Measurements from ENCODE around the gene RUNX1.

Gene RUNX1

DNA sequence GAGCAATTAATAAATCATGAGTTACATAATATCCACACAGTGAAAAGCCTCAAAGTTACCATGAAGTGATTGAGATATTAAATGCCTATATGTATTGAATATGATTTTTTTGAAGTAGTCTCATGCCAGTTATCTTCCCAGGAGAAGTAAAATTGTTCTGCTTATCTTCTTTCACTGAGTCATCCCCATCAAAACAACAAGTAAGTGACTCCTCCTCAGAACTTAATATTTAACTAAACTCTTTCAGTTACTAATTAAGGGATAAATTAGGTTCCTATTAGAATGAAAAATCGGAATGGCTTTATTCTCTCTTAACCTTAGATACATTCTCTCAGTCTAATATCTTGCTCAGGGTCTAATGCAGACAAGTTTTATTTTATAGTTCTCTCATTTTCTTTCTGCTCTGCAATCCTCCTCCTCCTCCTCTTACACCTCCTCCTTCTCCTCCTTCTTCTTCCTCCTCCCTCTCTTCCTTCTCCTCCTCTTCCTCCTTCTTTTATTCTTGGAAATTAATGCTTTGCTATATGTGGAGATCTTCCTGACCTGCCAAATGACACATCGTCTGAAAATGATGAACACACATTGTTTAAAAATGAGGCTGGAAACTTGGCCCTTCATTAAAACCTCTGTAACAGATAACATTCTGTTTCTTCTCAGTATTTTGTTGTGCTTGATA lies 110.9 kb downstream of the RUNX1 start:
- no peak for DNase-seq

DNA sequence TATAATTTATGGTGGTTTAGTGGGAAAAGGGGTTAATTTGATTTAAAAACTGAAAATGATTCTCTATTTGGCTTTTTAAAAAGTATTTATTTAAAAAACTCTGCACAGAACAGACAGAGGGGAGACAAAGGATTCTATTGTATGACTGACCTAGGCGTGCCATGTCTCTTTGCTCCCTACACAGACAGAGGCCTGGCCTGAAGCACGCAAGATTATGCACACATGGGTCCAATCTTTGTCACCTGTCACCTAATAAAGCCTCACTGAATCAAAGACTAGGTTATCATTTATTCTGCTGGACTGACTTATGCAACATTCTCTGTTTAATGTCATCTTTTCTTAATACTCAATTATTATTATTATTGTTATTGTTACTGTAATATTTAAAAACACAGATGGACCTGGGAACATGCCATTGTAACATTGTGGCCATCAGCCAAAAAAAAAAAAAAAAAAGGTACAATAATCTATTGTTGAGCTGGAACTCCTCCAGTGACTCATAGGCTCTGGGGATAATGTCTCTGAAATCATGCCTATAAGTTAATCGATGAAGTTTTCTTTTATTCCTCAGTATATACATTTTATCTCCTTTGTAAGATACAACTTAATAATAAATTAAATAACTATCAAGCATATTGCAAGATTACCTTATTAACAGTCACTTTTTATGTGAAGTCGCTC lies 112.1 kb downstream of the RUNX1 start:
- DNase-seq: no peak

DNA sequence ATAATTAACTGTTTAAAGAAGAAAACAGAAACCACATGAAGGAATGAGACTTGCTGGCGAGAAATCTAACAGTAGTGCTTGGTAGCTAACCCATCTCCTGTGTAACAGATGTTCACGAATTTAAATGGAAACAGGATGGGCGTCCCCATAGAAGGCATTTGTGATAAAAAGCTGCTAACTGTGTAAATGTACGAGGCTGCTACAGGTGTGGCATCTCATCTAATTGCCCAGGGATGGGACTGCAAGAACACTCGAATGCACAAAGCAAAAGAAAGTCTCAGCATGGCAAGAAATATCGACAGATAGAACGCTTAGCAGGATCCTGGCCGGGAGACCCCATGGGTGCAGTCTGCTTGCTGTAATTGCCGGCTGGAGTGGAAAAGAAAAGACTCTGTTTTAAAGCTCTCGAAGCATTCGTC lies 112.7 kb downstream of the RUNX1 start:
- no peak for DNase-seq

DNA sequence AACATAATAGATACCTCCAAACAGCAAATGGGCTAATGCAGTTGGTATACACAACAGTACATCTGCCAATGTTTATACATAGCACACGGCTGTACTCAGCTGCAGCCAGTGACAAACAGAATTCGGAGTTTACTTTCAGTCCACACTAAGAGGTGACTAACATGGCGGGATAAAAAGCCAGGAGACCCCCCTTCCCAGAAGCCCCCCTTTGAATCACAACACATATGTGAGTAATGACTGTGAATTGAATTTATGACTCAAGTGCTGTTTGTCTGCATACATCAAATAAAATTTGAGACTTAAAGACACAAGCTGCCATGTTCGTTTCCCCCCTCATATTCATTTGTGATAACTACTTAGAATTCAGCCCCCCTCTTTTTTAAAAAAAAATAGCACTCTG lies 113.2 kb downstream of the RUNX1 start:
- DNase-seq: no peak

DNA sequence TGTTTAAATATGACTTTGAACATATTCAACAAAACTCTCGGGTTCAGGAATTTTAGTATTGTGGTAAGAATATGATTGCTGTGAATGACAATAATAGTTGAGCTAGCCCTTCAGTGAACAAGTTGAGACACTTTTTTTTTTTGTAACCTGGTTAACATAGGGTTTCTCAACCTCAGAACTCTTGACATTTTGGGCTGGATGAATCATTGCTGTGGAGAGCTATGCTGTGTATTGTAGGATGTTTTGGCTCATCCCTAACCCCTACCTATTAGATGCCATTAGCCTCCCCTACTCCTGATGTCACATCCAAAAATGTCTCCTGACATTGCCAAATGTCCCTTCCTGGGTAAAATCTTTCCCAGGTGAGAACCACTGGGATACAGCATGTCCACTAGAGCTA lies 113.7 kb downstream of the RUNX1 start:
- DNase-seq: no peak

DNA sequence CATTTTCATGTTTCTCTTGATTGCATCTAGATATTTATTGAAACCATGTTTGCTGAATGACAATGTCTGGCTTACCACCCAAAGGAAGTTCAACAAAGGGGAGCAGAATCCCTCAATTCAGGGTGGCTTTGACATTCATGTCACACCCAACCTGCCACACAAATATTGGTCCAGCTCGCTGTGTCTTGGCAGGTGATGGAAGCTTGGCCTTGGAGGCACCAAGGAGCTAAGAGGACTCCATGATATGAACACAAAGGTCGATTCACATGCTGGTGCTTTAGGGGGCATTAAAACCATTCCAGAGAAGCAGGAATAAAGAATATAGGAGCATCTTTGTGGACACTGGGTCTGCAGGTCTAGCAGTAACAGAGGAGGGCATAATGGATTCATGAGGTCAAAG lies 114.8 kb downstream of the RUNX1 start:
- DNase-seq: no peak

DNA sequence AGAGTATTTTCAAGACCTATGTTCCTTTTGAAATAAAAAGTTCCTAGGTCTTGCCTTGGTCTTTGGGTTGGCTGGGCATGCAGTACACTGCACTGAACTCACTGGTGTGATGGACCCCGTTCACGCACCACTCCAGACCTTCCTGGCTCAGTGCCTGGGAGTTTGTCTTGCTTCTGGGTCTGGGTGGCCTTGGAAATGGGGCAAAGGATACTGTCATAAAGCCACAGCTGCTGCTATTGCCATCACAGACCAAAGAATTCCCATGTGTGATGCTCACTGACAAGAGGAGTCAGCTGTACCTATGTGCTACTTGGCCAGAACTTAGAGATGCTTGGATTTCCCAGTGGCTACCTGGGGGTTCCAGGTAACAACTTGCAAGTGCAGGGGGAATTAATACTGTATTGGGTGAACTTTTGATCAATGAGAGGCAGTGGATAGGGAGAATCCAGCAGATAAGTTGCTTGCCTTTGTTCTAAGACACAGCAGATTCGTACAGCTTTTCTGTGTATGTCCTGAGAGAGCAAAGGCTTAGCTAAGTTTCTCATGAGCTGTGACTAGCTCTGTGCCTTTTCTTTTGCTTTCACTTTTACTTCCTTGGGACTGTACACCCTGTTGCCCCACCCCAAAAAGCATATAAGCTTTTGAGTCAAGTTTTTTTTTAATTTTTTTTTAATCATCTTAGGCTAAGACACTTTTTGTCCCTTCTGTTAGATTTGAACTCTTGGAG lies 115.3 kb downstream of the RUNX1 start:
- DNase-seq: no peak

DNA sequence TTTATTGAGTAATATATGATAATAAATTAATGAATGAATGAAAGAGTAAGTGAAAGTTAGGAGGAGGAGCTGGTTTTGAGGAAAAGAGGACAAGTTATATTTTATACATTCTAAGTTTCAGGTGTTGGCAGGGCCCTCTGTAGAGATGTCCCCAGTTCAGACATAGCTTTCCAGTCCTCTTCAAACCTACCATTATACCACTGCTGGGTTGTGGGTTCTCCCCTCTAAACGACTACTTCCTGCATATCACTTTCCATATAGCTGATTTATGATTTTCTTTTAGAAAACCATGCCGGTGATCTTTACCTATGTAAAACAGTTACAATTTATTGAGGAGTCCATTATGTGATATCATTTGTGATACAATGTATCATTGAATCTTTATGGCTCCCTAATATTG lies 116.9 kb downstream of the RUNX1 start:
- DNase-seq: no peak

DNA sequence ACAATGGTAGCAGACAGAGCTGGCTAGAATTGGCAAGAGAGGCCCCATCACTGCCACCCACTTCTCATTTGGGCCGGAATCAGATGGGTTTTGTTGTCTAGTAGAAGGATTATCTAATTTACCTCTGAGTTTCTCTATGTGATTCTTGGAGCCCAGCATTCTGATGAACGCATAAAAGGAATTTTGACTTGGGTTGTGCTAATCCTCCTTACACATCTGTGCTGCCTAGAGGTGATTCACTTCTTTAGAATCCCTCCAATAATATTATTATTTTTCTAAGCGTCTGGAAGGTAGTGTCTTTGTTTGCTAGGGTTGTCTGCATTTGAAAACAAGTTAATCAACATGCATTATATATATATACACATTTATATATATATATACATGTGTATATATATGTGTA lies 118.1 kb downstream of the RUNX1 start:
- no peak for DNase-seq

DNA sequence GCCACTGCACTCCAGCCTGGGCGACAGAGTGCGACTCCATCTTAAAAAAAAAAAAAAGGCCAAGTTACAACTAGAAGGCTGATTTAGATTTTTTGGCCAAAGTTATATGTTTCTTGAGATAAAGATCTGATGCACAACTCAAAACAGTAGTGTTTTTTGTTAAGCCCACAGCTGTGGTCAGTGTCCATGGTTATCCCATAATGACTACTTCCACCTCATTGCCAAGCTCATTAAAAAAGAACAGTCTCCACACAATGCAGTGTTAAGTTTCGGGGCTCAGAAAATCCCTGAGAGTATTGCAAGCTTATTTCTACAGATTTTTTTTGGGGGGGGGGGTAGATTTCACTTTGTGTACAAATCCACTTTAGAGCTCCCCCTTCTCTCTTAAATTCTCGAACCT lies 120.5 kb downstream of the RUNX1 start:
- no peak for DNase-seq

DNA sequence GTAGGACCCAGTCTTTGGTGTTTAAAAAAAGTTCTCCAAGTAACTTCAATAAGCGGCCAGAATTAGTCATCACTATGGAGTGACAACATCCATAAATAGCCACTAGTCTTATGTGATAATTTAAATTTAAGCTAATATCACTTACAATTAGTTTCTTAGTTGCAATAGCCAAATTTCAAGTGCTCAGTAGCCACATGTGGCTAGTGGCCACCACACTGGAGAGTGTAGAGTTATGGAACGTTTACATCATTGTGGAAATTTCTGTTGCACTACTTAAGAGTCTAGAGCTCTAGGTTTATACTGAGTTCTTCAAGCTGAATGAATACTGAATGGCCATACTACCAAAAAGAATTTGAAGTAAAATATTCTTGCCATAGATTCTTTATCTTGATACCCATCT lies 121.1 kb downstream of the RUNX1 start:
- no peak for DNase-seq

DNA sequence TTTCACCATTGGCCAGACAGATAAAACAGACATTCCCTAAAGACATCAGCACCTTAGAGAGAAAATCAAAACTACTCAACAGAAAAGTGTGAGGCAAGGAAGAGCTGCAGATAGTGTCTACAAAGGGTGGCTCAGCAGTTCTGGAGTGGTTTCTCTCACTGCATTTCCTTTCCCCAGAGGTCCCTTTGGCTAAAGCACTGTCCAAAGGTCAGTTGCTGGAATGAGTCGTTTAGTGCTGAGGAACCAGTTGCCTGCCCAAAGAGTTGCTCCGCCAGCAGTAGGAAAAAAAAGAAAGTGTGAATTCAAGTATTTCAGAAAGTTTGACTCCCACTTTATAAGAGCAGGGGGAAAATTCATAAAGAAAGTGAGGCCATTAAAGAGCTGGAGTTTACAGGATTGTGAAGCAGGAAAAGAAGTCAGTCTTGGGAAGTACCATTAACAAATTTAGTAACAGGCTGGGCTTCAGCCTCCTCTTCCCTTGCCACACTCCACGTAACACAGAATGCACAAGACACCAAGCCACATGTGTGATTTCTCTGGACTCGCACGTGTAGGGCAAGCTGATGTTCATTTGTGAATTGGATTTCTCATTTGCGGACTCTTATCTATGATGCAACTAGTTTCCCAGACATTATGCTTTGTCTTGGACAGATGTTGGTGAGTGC lies 122.2 kb downstream of the RUNX1 start:
- no peak for DNase-seq

DNA sequence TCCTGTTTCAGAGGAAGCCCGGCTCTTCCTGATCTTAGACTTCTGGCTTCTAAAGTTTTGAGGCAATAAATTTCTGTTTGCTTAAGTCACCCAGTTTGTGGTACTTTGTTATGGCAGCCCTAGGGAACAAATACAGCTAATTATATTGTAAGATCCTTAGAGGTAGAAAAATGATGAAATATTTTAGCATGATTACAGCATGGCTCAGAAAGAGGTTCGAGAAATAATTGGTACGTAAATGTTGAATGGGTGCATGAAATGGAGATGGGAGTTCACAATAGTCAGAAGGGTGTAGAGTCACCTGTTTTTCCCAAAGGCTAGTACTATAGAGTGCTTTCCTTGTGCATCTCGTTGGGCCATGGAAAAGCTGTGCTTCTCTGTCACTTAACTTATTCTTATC lies 123.5 kb downstream of the RUNX1 start:
- DNase-seq: no peak

DNA sequence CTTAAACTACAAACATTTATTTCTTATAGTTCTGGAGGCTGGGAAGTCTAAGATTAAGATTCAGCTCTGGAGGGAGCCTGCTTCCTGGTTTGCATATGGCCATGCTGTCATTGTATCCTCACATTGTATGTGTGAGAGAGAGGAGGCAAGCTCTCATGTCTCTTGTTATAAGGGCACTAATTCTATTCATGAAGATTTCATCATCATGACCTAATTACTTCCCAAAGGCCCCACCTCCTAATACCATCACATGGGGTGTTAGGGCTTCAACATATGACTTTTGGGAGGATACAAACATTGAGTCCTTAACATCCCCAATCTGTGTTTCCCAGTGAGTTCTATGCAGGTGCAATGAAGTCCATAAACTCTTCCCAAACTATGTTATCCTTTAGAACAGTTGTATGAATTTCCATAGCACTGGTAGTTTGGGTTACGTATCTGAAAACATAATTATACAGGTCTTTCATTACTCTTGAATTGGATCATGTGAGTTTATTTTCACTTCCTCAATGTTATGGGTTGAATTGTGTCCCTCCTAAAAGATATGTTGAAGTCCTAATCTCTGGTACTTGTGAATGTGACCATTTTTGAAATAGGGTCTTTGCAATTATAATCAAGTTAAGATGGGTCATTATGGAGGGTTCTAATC lies 124.2 kb downstream of the RUNX1 start:
- no peak for DNase-seq

DNA sequence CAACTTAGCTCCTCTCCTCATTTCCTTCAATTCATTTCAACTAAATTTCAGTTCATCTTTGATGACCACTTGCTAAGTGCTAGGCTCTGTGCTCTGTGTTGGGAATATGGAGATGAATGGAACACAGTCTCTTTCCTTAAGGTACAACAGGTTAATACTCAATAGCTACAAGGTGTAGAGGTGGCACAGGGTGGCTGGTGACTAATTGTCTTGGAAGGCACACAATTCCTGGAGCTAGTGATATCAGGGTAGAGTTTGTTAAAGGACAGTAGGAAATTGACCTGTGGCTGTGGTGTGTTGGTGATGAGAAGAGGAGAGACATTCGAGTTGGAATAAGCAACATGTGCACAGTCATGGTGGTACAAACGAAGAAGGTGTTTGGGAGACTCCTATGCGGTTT lies 124.9 kb downstream of the RUNX1 start:
- DNase-seq: no peak

DNA sequence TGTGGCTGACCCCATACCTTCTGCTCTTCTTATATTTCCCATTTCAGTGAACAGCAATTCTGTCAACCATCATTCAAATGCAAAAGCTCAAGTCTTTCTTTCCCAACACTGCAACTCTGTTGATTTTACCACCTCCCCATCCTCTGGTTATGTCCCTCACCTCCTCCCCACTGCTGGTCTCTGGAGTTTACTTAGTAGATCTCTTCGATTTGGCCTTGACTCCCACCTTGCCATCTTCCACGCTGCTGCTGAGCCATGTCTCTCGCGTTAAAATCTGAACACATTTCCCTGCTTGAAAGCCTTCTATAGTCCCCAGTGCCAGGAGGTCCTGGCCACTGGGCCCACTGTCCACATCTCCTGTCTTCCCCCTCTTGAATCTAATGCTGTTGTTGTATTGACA lies 125.5 kb downstream of the RUNX1 start:
- DNase-seq: no peak

DNA sequence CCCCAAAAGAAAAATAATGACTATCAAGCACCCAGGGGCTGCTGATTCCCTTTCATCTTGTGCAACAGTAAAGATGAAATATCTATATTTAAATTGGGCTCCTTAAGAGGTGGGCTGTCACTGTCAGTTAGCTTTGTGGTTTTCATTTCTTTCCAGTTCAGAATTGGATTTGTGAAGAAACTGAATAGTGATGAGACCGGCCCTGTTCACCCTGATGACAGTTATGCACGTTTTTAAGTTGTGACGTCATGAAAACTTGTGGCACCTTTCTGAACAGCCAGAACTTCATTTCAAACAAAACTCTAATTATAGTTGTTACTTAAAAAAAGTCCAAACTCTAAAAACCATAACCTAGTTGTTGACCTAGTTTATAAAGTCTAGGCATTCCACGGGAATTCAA lies 125.9 kb downstream of the RUNX1 start:
- DNase-seq: no peak

DNA sequence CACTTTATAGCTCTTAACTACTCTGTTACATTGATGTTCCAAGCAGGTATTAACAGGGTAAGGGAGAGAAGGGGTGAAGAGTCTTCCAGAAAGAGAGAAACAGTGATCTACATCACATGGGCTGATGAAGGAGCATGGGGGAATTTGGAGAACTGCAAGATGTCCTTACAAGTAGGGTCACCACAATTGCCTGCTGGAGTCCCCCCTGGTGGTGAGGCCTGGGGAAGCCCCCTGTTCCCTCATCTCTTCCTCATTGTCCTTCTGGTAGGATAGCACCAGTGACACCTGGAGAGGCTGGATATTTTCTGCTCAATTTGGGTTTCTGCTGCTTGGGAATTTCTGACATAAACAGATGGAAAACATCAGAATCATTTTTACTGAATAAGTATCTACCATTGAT lies 126.6 kb downstream of the RUNX1 start:
- no peak for DNase-seq

DNA sequence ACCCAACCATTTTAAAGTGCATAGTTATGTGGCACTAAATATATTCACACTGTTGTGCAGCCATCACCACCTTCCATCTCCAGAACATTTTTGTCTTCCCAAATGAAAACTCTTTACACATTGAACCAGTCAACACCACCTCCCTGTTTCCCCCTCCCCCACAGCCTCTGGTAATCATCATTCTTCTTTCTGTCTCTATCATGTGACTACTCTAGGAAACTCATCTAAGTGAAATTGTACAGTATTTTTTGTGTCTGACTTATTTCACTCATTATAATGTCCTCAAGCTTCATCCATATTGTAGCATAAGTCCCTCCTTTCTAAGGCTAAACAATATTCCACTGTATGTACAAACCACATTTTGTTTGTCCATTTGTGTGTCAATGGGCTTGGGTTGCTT lies 128.0 kb downstream of the RUNX1 start:
- no peak for DNase-seq

DNA sequence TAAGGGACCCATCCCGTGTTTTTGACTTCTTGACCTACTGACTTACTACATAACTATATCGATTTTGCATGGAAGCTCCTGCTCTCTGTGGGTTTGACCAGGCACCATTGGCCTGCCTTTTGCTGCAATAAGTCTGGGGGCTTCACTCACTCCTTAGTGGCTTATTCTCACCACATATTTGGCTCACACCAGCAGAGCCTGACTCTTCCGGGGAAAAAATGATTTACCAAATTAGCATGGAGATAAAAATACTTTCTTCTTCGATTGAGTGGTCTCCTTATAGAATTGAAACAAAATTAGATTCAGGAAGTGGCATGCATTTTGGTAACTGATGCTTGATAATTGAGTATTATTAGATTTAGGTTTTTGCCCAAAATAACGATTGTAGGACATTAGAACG lies 129.7 kb downstream of the RUNX1 start:
- no peak for DNase-seq

DNA sequence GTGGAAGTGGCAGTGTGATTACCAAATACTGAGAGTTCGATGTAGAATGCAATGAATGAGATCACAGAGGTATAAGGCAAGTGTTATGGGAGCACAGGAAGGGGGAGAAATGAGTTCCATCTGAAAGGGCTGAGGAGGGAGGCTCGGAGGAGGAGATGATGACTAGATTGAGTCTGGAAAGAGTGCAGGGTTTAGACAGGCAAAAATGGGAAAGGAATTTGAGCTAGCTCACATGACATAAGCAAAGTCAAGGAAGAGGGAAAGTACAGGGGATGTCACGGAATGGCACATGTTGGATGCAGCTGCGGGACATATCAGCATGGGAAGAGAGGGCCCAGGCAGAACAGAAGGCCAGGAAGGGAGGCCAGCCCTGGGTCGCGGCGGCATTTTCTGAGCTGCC lies 132.7 kb downstream of the RUNX1 start:
- DNase-seq: no peak

DNA sequence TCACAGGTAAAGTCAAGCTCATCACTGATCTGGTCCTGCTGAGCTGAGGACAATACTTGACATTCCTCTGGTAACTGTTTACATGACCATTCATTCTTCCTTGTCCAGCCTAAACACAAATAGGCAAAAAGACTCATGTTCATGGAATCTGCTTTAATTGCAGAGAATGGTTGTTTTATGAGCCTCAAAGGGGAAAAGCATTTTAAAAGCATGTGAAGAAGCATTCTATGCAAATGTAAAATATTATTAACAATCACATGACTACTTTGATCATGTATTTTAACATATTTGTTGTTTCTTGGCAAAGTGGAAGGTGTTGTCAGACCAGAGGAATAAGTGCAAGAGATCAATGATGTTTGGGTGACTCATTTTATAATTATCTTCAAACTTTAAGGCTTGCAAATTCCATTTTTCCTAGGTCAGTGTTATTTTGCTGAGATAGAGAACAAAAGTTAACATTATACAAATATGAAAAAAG lies 133.7 kb downstream of the RUNX1 start:
- no peak for DNase-seq

DNA sequence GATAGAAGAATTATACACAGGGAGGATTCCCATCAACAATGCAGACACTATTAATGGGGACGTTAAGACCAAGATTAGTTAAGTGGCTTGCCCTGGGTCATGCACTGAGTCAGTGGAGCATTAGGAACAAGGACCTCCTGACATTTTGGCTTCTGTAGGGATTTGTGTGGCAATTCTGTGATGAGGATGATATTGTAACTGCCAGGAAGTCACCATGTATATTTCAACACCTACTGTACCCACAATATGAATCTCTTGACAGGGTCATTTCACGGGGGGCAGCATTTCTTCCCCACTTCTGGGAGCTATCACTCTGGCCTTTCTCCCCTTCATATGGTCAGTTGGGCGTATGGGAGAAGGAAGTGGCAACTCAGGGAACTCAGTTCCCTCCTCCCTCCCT lies 134.9 kb downstream of the RUNX1 start:
- no peak for DNase-seq
